ENCODE measurements around the gene ABI2.

GRCh38 chr2:203400805-203401585 lies 72.8 kb downstream of the ABI2 start:
- TF ChIP-seq CTCF (IDR thresholded peaks at IDR 0.05) = no peak
- no peak for TF ChIP-seq EP300 (IDR thresholded peaks at IDR 0.05)
- TF ChIP-seq POLR2AphosphoS5 (IDR thresholded peaks at IDR 0.05) = no peak
- TF ChIP-seq POLR2A (IDR thresholded peaks at IDR 0.05) = no peak

Data from upper lobe of left lung (tissue), 4 donors.